Dendritic cell treated with granulocyte-macrophage colony-stimulating factor and Interleukin-4, amounts not matched to agents 40 ng/mL and 50 ng/mL, for 4 days (primary cell): ENCODE measurements around the gene COX8C.
"Not testable (repeated sequence)": the region's sequence is repeated elsewhere in the genome, so short reads cannot be mapped to it uniquely, and the experiment has no call there.

Source experiments
- H3K27ac Mint-ChIP-seq: one replicate; pipeline ENCODE4 v1.8.0; 2022; ENCODE audit warnings: mild to moderate bottlenecking, mixed read lengths
- H3K27me3 Mint-ChIP-seq: one replicate; pipeline ENCODE4 v1.8.0; 2022; ENCODE audit warnings: mild to moderate bottlenecking, mixed read lengths
- H3K36me3 Mint-ChIP-seq: one replicate; pipeline ENCODE4 v1.8.0; 2022; ENCODE audit warnings: low read depth, mixed read lengths
- H3K4me1 Mint-ChIP-seq: one replicate; pipeline ENCODE4 v1.8.0; 2022; ENCODE audit warnings: low read depth, mixed read lengths
- H3K4me3 Mint-ChIP-seq: one replicate; pipeline ENCODE4 v1.8.0; 2022; ENCODE audit warnings: mild to moderate bottlenecking, moderate library complexity, mixed read lengths
- H3K9me3 Mint-ChIP-seq: one replicate; pipeline ENCODE4 v1.8.0; 2022; ENCODE audit warnings: mixed read lengths
- intact Hi-C: fragments of 100-400 bp; cut with micrococcal nuclease; formaldehyde crosslinking; loops from one replicate; pipeline ENCODE4 v1.15.0; 2022

COX8C gene

DNA sequence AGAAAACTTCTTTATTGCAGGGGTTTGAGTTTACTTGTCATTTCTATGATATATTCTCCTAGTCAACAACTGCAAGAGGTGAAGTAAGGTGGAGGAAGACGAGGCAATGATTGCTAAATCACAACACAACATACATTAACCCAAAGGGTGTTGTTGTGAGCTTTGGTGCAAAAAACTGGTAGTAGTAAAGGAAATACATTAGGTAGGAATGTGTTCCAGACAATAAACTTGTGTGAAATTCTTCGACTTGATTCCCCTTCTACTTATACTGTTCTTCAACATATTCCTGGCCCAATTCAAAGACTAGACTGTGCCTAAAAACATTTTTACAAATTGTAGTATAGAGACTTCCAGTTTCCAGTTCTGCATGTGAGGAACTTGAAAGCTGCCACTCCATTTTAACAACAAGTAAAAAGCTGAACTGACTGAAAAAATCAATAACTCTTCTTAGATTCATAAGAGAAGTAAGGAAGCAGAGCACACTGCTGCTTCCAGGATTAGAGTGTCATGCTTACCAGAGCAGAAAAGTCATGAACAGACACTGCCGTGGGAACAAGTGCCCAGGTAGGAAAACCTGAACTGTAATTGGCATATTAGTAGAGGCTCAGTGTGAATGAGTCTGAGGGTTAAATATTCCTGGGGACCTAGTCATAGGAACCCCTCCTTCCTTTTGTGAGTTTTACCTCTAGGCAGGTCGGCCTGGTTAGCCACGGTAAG lies 22.2 kb downstream of the COX8C start:
- Mint-ChIP-seq H3K27ac (peak overlapping the region; percentile 82), H3K4me1 (peaks cover 45% of the 10 kb centered on the region)
- intact Hi-C loops = no loop called here

DNA sequence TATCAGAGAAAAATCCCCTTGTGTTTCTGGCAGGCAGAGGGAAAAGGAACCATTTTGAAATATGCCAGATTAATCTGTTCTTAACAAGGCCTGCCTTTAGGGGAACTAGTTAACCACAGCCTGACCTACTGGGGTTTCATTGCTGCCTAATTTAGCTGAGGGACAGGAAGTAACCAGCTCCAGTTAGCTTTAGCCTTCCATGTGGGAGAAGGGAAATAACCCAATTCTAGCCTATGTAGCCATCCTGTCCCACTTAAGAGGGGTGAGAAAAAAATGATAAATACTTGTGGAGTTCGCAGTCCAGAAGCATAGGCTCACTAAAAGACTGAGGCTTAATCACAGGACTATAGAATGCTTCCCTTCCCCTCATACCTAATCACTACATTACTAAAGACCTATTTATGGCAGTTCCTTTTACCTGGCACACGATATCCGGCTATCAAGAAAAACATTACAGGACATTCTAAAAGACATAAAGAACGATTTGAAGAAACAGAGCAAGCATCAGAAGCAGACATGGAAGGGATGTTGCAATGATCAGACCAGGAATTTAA lies 22.8 kb downstream of the COX8C start:
- intact Hi-C loops = loop anchor here (5.0 kb wide), 1 partner anchor 37 kb away; the partner anchor contains the start of gene BTBD7
- Mint-ChIP-seq H3K27ac (peak overlapping the region; percentile 82), H3K4me3 (no peak overlapping the region), H3K9me3 (peaks cover 18% of the 10 kb centered on the region), H3K27me3 (no peaks in the 10 kb centered on the region), H3K36me3 (no peaks in the 10 kb centered on the region), H3K4me1 (peaks cover 47% of the 10 kb centered on the region)

More for the DNA sequence above, 22.2 kb downstream of the COX8C start:
- no peak overlapping the region for H3K4me3 Mint-ChIP-seq
- H3K9me3 Mint-ChIP-seq = peaks cover 13% of the 10 kb centered on the region
- H3K36me3 Mint-ChIP-seq = no peaks in the 10 kb centered on the region
- no peaks in the 10 kb centered on the region for H3K27me3 Mint-ChIP-seq

DNA sequence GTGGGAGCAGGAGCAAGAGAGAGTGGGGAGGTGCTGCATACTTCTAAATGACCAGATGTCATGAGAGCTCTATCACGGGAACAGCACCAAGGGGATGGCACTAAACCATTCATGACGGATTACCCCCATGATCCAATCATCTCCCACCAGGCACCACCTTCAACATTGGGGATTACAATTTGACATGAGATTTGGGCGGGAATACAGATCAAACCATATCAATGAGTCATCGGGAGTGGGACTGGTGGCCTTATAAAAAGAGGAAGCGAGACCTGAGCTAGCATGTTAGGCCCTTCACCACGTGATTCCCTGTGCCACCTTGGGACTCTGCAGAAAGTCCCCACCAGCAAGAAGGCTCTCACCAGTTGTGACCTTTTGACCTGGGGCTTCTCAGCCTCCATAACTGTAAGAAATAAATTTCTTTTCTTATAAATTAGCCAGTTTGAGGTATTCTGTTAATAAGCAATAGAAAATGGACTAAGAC lies 28.7 kb downstream of the COX8C start:
- Mint-ChIP-seq H3K4me1 (peaks cover 47% of the 10 kb centered on the region), H3K36me3 (no peaks in the 10 kb centered on the region), H3K4me3 (no peak overlapping the region), H3K27ac (no peak overlapping the region), H3K27me3 (no peaks in the 10 kb centered on the region), H3K9me3 (peaks cover 29% of the 10 kb centered on the region)
- intact Hi-C loops = no loop called here

DNA sequence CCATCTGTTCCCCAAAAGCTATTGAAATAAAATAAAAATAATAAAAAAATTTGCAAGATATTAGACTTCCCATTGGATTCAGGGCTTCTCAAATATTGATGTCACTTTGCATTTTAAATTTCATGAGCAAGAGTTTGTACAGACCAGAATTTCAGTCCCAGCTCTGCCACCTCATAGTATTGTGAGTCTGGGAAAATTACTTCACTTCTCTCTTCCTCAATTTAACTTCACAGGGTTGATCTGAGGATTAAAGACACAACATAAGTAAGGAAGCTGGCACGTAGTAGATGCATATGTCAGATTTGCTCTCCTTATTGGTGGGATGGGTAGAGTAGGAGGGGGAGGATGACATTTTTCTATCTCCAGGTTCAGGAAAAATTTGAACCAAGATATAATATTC lies 32.8 kb downstream of the COX8C start:
- intact Hi-C loops = no loop called here
- Mint-ChIP-seq H3K4me1 (peaks cover 28% of the 10 kb centered on the region), H3K4me3 (no peak overlapping the region), H3K9me3 (peaks cover 10% of the 10 kb centered on the region), H3K27me3 (peaks cover 5% of the 10 kb centered on the region), H3K36me3 (no peaks in the 10 kb centered on the region), H3K27ac (no peak overlapping the region)

DNA sequence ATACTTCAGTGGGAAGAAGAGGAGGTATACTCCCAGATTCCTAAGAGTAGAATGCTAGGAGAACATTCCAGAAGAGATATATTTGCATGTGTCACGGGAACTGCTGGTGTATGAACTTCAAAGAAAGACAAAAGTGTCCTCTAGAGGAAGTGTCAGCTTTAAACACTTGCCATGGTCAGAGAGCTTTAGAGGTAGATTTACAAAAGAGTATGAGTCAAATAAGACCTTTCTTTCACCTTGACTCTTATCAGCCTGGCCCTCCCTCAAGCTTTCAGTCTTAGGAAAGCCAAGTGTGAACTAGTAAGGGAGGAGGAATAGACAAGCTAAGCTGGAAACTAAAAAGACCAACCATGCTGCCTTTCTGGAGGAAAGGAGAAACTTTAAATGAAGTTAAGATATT lies 34.7 kb downstream of the COX8C start:
- Mint-ChIP-seq H3K9me3 (no peaks in the 10 kb centered on the region), H3K4me3 (no peak overlapping the region), H3K27me3 (peaks cover 5% of the 10 kb centered on the region), H3K4me1 (peaks cover 15% of the 10 kb centered on the region), H3K27ac (no peak overlapping the region), H3K36me3 (no peaks in the 10 kb centered on the region)
- intact Hi-C loops = no loop called here

DNA sequence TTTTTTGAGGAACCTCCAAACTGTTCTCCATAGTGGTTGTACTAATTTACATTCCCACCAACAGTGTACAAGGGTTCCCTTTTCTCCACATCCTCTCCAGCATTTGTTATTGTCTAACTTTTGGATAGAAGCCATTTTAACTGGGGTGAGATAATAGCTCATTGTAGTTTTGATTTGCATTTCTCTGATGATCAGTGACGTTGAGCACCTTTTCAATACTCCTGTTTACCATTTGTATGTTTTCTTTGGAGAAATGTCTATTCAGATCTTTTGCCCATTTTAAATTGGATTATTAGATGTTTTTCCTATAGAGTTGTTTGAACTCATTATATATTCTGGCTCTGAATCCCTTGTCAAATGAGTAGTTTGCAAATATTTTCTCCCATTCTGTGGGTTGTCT lies 37.3 kb downstream of the COX8C start:
- H3K9me3 Mint-ChIP-seq, H3K27me3 Mint-ChIP-seq, H3K27ac Mint-ChIP-seq, intact Hi-C loops, H3K36me3 Mint-ChIP-seq, H3K4me3 Mint-ChIP-seq: not testable (repeated sequence)
- H3K4me1 Mint-ChIP-seq = peaks cover 15% of the 10 kb centered on the region

DNA sequence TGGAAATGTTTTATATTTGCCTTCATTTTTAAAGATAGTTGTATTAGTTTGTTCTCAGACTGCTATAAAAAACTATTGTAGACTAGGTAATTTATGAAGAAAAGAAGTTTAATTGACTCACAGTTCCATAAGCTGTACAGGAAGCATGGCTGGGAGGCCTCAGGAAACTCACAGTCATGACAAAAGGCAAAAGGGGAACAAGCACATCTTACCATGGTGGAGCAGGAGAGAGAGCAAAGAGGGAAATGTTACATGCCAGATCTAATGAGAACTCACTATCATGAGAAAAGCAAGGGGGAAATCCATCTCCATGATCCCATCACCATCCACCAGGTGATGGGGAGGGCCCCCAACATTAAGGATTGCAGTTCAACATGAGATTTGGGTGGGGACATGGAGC lies 48.2 kb downstream of the COX8C start:
- no peak overlapping the region for H3K4me3 Mint-ChIP-seq
- intact Hi-C loops = no loop called here
- H3K9me3 Mint-ChIP-seq = peaks cover 23% of the 10 kb centered on the region
- H3K27me3 Mint-ChIP-seq = no peaks in the 10 kb centered on the region
- peaks cover 14% of the 10 kb centered on the region for H3K4me1 Mint-ChIP-seq
- peak overlapping the region; percentile 22 for H3K27ac Mint-ChIP-seq
- peaks cover 6% of the 10 kb centered on the region for H3K36me3 Mint-ChIP-seq

DNA sequence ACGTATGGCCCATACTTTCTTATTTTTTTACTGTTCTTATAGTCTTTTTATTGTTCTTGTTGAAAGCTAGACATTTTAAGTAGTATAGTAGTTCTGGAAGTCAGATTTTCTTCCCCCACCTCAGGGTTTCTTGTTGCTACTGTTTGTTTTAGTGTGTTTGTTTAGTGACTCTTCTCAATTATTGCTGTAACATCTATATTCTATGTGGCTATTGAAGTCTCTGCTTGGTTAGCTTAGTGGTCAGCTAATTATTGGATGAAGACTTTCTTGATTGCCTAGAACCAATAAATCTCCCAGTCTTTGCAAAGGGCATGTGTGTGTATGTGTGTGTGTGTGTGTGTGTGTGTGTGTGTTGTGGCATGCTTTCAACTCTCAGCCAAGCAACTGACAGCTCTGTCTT lies 49.5 kb downstream of the COX8C start:
- intact Hi-C loops = no loop called here
- Mint-ChIP-seq H3K4me3 (no peak overlapping the region), H3K27me3 (no peaks in the 10 kb centered on the region), H3K9me3 (peaks cover 23% of the 10 kb centered on the region), H3K27ac (no peak overlapping the region), H3K36me3 (peaks cover 6% of the 10 kb centered on the region), H3K4me1 (peaks cover 14% of the 10 kb centered on the region)
